Common myeloid progenitor, CD34-positive (primary cell): ENCODE results near the gene COQ3.
A peak's percentile ranks its signal among the peaks of the same experiment; 100 is the strongest.

Experiments used
- CTCF ChIA-PET: fragments of 350-600 bp; sonication (Branson Sonifier 250); formaldehyde crosslinking; loops from one replicate; lab custom pipeline; 2021; ENCODE audit warnings: antibody characterized with exemption; lab: Charles Lee
- POLR2A ChIA-PET: fragments of 350-600 bp; sonication (Branson Sonifier 250); formaldehyde crosslinking; loops from one replicate; lab custom pipeline; 2021; ENCODE audit warnings: antibody characterized with exemption; lab: Charles Lee
- DNase-seq, 3 donors: peaks; one replicate each; pipeline versions ENCODE4 v3.0.0 to v3.0.0-alpha.2; 2013
- H3K27ac ChIP-seq, 2 experiments: 1 replicate in 1 of 2; 2 replicates in 1 of 2; pipeline ENCODE4 v1.7.0; 2013; ENCODE audit warnings: inconsistent platforms in 2 of 2, low read length in 2 of 2, mild to moderate bottlenecking in 2 of 2, low read depth in 1 of 2, moderate library complexity in 1 of 2; ENCODE audit not compliant: severe bottlenecking in 2 of 2, insufficient read depth in 1 of 2, poor library complexity in 1 of 2
- H3K27me3 ChIP-seq, 5 experiments: replicated peaks in 2 of 5; 1 replicate in 3 of 5; 2 replicates in 2 of 5; pipeline versions ENCODE4 v1.6.1 to v1.7.0; 2013; ENCODE audit warnings: low read length in 4 of 5, mild to moderate bottlenecking in 2 of 5, moderate library complexity in 2 of 5, inconsistent platforms in 1 of 5; ENCODE audit not compliant: insufficient read depth in 5 of 5, control insufficient read depth in 4 of 5
- H3K36me3 ChIP-seq, 4 experiments: 1 replicate in 2 of 4; 2 replicates in 2 of 4; pipeline versions ENCODE4 v1.6.1 to v1.7.0; 2013; ENCODE audit warnings: low read length in 3 of 4, control low read depth in 1 of 4, mild to moderate bottlenecking in 1 of 4; ENCODE audit not compliant: control insufficient read depth in 4 of 4, insufficient read depth in 4 of 4
- H3K4me1 ChIP-seq, 4 experiments: 1 replicate in 3 of 4; 2 replicates in 1 of 4; pipeline versions ENCODE4 v1.6.1 to v1.7.1; 2013; ENCODE audit warnings: low read length in 3 of 4, mild to moderate bottlenecking in 3 of 4, control low read depth in 1 of 4, inconsistent platforms in 1 of 4, moderate library complexity in 1 of 4; ENCODE audit not compliant: control insufficient read depth in 4 of 4, insufficient read depth in 4 of 4; ENCODE audit errors: control extremely low read depth in 1 of 4
- H3K4me3 ChIP-seq, 7 experiments: 1 replicate in 4 of 7; 2 replicates in 3 of 7; pipeline versions ENCODE4 v1.5.1 to v1.7.0; 2013; ENCODE audit warnings: mild to moderate bottlenecking in 7 of 7, low read length in 6 of 7, moderate library complexity in 6 of 7, inconsistent platforms in 2 of 7, low read depth in 2 of 7, control low read depth in 1 of 7; ENCODE audit not compliant: insufficient read depth in 4 of 7, control insufficient read depth in 1 of 7; ENCODE audit errors: extremely low read depth in 1 of 7
- H3K9me3 ChIP-seq, 5 experiments: 1 replicate in 4 of 5; 2 replicates in 1 of 5; pipeline versions ENCODE4 v1.6.1 to v1.7.1; 2013; ENCODE audit warnings: low read length in 4 of 5, mild to moderate bottlenecking in 2 of 5, inconsistent platforms in 1 of 5, low read depth in 1 of 5, moderate library complexity in 1 of 5; ENCODE audit not compliant: control insufficient read depth in 4 of 5, insufficient read depth in 2 of 5; ENCODE audit errors: control extremely low read depth in 1 of 5
- WGBS: methylation state at CpG from one replicate; pipeline ENCODE4 v1.1.5; 2013; ENCODE audit not compliant: insufficient coverage; 5-methylcytosine and 5-hydroxymethylcytosine counted together

The COQ3 gene

DNA sequence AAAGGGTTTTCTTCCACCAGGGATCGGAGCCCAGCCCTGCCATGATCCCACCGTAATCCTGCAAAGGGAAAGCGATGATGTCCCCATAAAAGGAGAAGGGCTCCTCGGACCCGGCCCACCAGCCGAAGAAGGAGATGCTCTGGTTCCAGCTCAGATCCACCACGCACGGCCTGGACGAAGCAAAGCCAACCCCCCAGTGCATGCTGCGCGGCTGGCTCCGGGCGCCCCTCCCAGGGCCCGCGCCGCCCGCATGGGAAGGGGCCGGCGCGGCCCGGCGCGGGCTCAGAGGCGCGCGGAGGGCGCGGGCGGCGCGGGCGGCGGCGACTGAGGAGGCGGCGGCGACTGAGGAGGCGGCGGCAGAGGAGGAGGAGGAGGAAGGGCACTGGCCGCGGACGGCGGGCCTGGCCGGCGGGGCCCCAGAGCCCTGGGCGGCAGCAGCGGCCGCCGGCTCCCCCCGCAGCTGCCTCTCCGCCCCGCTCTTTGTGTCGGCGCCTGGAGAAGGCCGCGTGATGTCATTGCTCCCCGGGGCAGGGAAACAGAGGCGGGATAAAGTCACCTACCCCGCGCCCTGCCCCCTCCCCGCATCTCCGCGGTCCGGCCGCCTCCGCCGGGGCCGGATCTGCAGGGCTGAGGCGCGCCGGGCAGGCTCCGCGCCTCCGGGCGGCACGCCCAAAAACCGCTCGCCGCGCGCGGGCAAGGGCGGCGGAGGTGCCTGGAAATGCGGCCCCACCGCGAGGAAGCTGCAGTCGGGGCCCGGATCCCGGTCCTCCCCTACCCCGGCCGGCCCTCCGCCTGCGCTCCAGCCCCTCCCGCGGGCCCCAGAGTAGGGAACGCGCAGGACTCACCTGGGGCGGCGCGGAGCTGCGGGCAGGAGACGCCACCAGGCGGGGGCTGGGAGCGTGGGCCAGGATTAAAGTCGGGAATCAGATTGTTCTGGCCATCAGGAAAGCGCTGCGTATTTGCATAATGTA is 44.5 kb downstream of the COQ3 start, which contains the start of gene FAXC:
FAXC (minus strand) TSS at position 504 of the 971 bp plus-strand sequence; CDS start at position 202, 302 bp downstream.
- Histone ChIP-seq H3K27ac (no peak within 1 kb of the TSS), H3K4me3 (peak within 1 kb of the TSS; percentile 33 to 71 (median 51)), H3K27me3 (peaks cover 26 to 88% (median 41%) of the 10 kb centered on the region in 5 experiments), H3K36me3 (no peaks in the 10 kb centered on the region), H3K9me3 (no peaks in the 10 kb centered on the region), H3K4me1 (peaks cover 0 to 14% (median 11%) of the 10 kb centered on the region in 4 experiments)
- ChIA-PET POLR2A (no interaction called here), CTCF (no interaction called here)
- peak in 1 of 3 donors; percentile 36 for DNase-seq
- WGBS, result under 1% methylated on average over 87 of the region's 108 CpGs

DNA sequence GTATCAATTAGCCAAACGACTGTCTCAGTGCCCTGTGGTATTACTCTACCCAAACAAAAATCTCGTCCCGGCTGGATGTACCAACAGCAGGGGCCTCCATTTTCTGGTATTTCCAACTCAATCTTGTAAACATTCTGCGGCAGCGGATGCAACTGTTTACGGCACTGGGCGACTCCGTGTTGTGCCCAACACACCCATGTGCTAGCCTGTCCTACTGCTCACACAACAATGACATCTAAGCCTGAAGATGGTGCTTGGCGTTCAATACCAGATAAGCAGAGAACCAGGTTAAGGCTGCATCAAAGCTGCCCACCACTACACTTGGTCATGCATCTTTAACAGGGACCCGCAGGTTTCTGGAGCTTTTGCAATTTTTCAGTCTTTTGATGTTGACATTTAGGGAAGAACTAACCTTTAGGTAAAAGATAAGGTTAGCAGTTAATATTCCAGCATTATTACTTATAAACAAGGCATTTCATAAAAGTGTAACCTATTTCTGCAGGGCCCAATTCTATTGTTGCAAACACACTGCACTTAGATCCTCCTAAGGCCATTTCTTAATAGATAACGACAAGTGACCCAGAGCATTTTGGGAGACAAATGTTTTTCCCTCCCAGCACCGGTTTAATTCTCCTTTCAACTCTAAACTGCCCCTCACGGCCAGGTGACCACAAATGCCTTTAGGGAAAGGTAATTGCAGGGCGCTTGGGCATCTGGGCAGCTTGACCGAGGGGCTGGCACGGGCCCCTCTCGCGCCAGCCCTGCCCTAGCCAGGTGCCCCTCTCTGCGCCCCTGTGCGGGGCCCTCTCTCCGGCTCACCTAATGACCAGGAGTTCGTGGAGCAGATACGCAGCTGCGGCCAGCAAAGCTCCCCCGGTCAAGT is 45.5 kb downstream of the COQ3 start:
- ChIA-PET POLR2A (no interaction called here), CTCF (interaction anchor here (2.5 kb wide), 1 partner anchor 11 kb away, joined by 10 read pairs; no protein-coding TSS in a partner anchor)
- Histone ChIP-seq H3K36me3 (no peaks in the 10 kb centered on the region), H3K4me3 (peak overlapping the region in 5 of 7 experiments; percentile 32 to 71 (median 51)), H3K4me1 (peaks cover 0 to 14% (median 11%) of the 10 kb centered on the region in 4 experiments), H3K27ac (no peak overlapping the region), H3K27me3 (peaks cover 26 to 89% (median 37%) of the 10 kb centered on the region in 5 experiments), H3K9me3 (no peaks in the 10 kb centered on the region)
- DNase-seq, result no peak
- 51% methylated on average over 24 of the region's 25 CpGs for WGBS

DNA sequence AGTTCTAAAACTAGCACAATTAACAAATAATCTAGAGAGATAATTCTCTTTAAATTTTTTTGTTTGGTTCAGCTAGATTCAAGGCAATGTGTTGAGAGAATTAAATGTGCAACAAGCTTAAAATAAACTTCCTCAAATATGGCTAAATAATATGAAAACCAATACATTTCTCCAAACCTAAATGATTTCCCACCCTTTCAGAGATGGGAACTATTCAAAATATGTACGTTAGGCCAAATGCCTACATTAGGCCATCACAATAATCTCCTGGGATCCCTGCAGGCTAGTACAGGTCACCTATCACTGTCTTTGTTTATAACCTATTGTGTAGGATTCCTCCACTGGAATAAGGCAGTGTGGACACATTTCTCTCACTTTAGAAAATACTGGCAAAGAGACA is 46.2 kb downstream of the COQ3 start:
- no peak for DNase-seq
- H3K27me3 ChIP-seq, result peaks cover 26 to 88% (median 37%) of the 10 kb centered on the region in 5 experiments
- H3K4me3 ChIP-seq, result no peak overlapping the region
- 100% methylated on average over 1 of the region's 1 CpG for WGBS
- no peak overlapping the region for H3K27ac ChIP-seq
- peaks cover 0 to 14% (median 11%) of the 10 kb centered on the region in 4 experiments for H3K4me1 ChIP-seq
- H3K9me3 ChIP-seq, result no peaks in the 10 kb centered on the region
- ChIA-PET POLR2A (no interaction called here), CTCF (interaction anchor here (0.9 to 2.5 kb wide), 4 partner anchors 10 to 78 kb away, joined by 4 to 10 read pairs (median 4); no protein-coding TSS in a partner anchor)
- H3K36me3 ChIP-seq, result no peaks in the 10 kb centered on the region

GRCh38 chr6:99346595-99346994 is 47.4 kb downstream of the COQ3 start:
- CTCF ChIA-PET, result interaction anchor here (1.5 to 2.5 kb wide), 3 partner anchors 9 to 25 kb away, joined by 4 to 10 read pairs (median 4); no protein-coding TSS in a partner anchor
- H3K9me3 ChIP-seq, result no peaks in the 10 kb centered on the region
- no peak for DNase-seq
- WGBS, result 67% methylated on average over 3 of the region's 10 CpGs
- no peaks in the 10 kb centered on the region for H3K36me3 ChIP-seq
- no peak overlapping the region for H3K27ac ChIP-seq
- peaks cover 26 to 77% (median 37%) of the 10 kb centered on the region in 5 experiments for H3K27me3 ChIP-seq
- POLR2A ChIA-PET, result no interaction called here
- no peak overlapping the region for H3K4me3 ChIP-seq
- peaks cover 0 to 14% (median 11%) of the 10 kb centered on the region in 4 experiments for H3K4me1 ChIP-seq

GRCh38 chr6:99345164-99345563 is 48.8 kb downstream of the COQ3 start:
- 95% methylated on average over 2 of the region's 4 CpGs for WGBS
- ChIA-PET CTCF (interaction anchor here (1.1 to 4.6 kb wide), 4 partner anchors 10 to 30 kb away, joined by 3 to 22 read pairs (median 4); no protein-coding TSS in a partner anchor), POLR2A (no interaction called here)
- Histone ChIP-seq H3K36me3 (no peaks in the 10 kb centered on the region), H3K27me3 (peaks cover 20 to 63% (median 27%) of the 10 kb centered on the region in 5 experiments), H3K4me1 (peaks cover 0 to 13% (median 10%) of the 10 kb centered on the region in 4 experiments), H3K9me3 (no peaks in the 10 kb centered on the region), H3K4me3 (no peak overlapping the region), H3K27ac (no peak overlapping the region)
- no peak for DNase-seq

DNA sequence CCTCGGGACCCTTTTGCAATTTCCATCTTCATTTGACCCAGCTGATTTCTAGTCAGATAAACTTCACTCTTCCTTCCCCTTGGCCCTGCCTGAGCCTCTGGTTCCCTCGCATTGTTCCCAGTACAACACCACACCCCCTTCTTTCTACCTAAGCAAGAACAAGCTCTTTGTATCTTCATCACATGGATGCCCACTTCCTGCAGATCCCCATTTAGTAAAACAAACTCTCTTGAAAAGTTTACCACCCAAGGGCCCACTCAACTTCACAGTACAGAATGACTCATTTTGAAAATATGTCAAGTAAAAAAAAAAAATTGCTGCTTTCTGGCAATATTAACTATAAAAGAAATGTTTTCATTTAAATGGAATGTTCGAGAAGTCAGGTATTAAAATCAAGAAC is 49.7 kb downstream of the COQ3 start:
- no peaks in the 10 kb centered on the region for H3K36me3 ChIP-seq
- H3K27me3 ChIP-seq, result peaks cover 19 to 55% (median 24%) of the 10 kb centered on the region in 5 experiments
- H3K4me1 ChIP-seq, result peaks cover 0 to 5% (median 5%) of the 10 kb centered on the region in 4 experiments
- H3K4me3 ChIP-seq, result no peak overlapping the region
- ChIA-PET CTCF (interaction anchor here (1.6 to 4.6 kb wide), 2 partner anchors 10 to 13 kb away, joined by 4 to 22 read pairs; no protein-coding TSS in a partner anchor), POLR2A (no interaction called here)
- DNase-seq, result peak in 1 of 3 donors; percentile 24
- H3K27ac ChIP-seq, result no peak overlapping the region
- 31% methylated on average over 2 of the region's 3 CpGs for WGBS
- H3K9me3 ChIP-seq, result no peaks in the 10 kb centered on the region
